HFF-Myc (cell line): Measurements from ENCODE around the gene GNB1.

Experiments
- DNase-seq: peaks from one replicate; pipeline ENCODE4 v3.0.0-alpha.2; 2011; ENCODE audit warnings: low read depth; ENCODE audit errors: extremely low read depth
- H3K4me3 ChIP-seq: replicated peaks from 2 replicates; pipeline ENCODE4 v1.5.1; 2011; ENCODE audit warnings: low read depth, mild to moderate bottlenecking, control low read depth, low read length
- TF ChIP-seq, protein P1 (sequence below): IDR thresholded peaks from 2 replicates; pipeline ENCODE4 v1.5.1; 2012; ENCODE audit warnings: mild to moderate bottlenecking, low read depth, low read length, control low read depth; ENCODE audit errors: missing control alignments

The GNB1 gene

GRCh38 chr1:1779320-1779675 is 111.6 kb downstream of the GNB1 start:
- TF ChIP-seq, protein P1, sequence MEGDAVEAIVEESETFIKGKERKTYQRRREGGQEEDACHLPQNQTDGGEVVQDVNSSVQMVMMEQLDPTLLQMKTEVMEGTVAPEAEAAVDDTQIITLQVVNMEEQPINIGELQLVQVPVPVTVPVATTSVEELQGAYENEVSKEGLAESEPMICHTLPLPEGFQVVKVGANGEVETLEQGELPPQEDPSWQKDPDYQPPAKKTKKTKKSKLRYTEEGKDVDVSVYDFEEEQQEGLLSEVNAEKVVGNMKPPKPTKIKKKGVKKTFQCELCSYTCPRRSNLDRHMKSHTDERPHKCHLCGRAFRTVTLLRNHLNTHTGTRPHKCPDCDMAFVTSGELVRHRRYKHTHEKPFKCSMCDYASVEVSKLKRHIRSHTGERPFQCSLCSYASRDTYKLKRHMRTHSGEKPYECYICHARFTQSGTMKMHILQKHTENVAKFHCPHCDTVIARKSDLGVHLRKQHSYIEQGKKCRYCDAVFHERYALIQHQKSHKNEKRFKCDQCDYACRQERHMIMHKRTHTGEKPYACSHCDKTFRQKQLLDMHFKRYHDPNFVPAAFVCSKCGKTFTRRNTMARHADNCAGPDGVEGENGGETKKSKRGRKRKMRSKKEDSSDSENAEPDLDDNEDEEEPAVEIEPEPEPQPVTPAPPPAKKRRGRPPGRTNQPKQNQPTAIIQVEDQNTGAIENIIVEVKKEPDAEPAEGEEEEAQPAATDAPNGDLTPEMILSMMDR: no peak
- peak overlapping the region; percentile 79 for H3K4me3 ChIP-seq
- DNase-seq: no peak

GRCh38 chr1:1778663-1779319 is 112.1 kb downstream of the GNB1 start:
- H3K4me3 ChIP-seq: peak overlapping the region; percentile 79
- no peak for DNase-seq
- TF ChIP-seq, protein P1: no peak

DNA sequence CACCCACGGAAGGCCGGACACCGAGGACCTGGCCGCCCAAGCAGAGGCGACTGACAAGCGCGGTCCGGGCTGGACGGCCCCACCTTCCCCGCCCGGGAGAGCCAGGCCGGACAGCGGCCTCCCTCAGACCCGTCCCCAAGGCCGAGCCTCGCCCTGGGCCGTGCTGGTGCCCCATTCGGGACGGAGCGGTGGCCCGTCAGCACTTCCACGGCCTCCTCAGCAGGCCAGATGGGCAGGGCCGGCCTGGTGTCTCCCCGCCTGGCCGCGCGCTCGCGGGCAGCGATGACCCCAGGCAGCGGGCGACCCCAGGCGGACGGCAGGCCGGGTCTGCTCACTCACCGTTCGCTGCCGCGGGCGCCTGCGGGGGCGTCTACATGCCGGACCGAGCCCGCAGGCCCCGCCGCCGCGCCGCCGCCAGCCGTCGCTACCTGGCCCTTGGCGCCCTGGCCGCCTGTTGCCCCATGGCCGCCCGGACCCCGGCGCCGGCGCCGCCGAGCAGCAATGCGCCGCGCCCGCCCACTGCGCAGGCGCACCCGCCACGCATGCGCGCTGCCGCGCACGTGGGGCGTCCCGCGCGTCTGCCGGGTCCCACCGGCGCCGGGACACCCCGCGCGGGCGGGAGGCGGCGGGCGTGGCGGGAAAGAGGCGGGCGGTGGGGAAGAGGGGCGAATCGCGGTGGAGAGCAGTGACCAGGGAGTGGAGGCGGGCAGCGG is 112.8 kb downstream of the GNB1 start, which contains the start of gene NADK:
Gene NADK, minus strand, starts transcription at position 521 of the 713 bp plus-strand sequence. CDS start 13,064 bp downstream, outside the sequence.
- TF ChIP-seq, protein P1: no peak
- no peak for DNase-seq
- H3K4me3 ChIP-seq: peak within 1 kb of the TSS; percentile 79

- TF ChIP-seq, protein P1: no peak
- H3K4me3 ChIP-seq: peak overlapping the region; percentile 79
- no peak for DNase-seq
Observed at GRCh38 chr1:1777583-1777899, 113.3 kb downstream of the GNB1 start.

GRCh38 chr1:1776672-1777582 is 114.0 kb downstream of the GNB1 start:
- no peak for DNase-seq
- TF ChIP-seq, protein P1: no peak
- peak overlapping the region; percentile 79 for H3K4me3 ChIP-seq

GRCh38 chr1:1775327-1776226 is 115.3 kb downstream of the GNB1 start:
- TF ChIP-seq, protein P1: no peak
- H3K4me3 ChIP-seq: 0 out of 2 replicates have a peak overlapping the region, but pooled peaks have one; percentile 14
- DNase-seq: no peak
